Esophagus squamous epithelium (tissue), 4 donors: ENCODE measurements around the gene TRABD2A.

Experiments used
- POLR2A ChIP-seq, 4 donors: fragments of 450-650 bp; IDR thresholded peaks; one replicate each; pipeline ENCODE4 v1.6.1; 2017; ENCODE audit warnings: antibody characterized with exemption in 4 of 4, mild to moderate bottlenecking in 4 of 4, moderate library complexity in 3 of 4
- TF ChIP-seq, protein P1 (sequence below), 6 experiments: fragments of 450-650 bp in 4 of 6; fragments of 200-600 bp in 2 of 6; sonication (generic) in 2 of 6; IDR thresholded peaks; one replicate each; pipeline ENCODE4 v1.5.1; 2016 to 2019; ENCODE audit warnings: antibody characterized with exemption in 6 of 6, mild to moderate bottlenecking in 4 of 6, moderate library complexity in 4 of 6

DNA sequence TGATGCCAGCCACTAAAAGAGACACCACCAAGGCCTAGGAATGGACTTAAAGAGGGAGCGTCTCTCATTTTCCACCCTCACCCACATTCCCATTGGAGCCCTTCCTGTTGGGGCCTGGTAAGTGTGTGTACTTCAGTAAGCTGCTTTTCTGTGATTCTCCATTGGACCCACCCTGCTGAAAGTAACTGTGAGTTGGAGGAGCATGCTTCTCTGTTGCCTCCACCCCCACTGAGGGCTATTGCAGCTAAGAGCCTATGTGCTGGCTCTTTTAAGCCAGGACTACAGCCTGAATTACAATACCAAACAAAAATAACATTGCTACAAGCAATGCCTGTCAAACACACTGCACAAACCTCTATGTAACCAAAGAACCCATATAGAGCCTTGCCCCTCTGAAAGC, 81.1 kb downstream of the TRABD2A start:
- TF ChIP-seq, protein P1, sequence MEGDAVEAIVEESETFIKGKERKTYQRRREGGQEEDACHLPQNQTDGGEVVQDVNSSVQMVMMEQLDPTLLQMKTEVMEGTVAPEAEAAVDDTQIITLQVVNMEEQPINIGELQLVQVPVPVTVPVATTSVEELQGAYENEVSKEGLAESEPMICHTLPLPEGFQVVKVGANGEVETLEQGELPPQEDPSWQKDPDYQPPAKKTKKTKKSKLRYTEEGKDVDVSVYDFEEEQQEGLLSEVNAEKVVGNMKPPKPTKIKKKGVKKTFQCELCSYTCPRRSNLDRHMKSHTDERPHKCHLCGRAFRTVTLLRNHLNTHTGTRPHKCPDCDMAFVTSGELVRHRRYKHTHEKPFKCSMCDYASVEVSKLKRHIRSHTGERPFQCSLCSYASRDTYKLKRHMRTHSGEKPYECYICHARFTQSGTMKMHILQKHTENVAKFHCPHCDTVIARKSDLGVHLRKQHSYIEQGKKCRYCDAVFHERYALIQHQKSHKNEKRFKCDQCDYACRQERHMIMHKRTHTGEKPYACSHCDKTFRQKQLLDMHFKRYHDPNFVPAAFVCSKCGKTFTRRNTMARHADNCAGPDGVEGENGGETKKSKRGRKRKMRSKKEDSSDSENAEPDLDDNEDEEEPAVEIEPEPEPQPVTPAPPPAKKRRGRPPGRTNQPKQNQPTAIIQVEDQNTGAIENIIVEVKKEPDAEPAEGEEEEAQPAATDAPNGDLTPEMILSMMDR (IDR thresholded peaks at IDR 0.05): no peak
- TF ChIP-seq POLR2A (IDR thresholded peaks at IDR 0.05): no peak
